Endothelial cell of umbilical vein (primary cell): ENCODE results near the gene PHACTR1. TPM values are rescaled to one million over a fixed set of nuclear protein-coding genes. Genes with fewer than 3 reads are reported as not detected.

Source experiments
- BruUV-seq: library from RNA; stranded (reverse); fragments of 400-500 nt; replicated peaks from 2 replicates; lab custom pipeline; 2021; lab: Mats Ljungman, UMichigan
- CTCF ChIA-PET: fragments of 300-600, 350-600 bp; sonication (Branson Sonifier 250); formaldehyde crosslinking; loops from one replicate; lab custom pipeline; 2021; ENCODE audit warnings: antibody characterized with exemption, inconsistent platforms; lab: Charles Lee
- POLR2A ChIA-PET: fragments of 300-600, 350-600 bp; sonication (Branson Sonifier 250); formaldehyde crosslinking; loops from one replicate; lab custom pipeline; 2021; ENCODE audit warnings: antibody characterized with exemption, inconsistent platforms; lab: Charles Lee
- DNase-seq: peaks from one replicate; pipeline ENCODE4 v3.0.0-alpha.2; 2011; ENCODE audit warnings: low read depth, low spot score
- FAIRE-seq: peaks from 2 replicates; lab custom pipeline; 2011; peaks lifted over from hg19 to GRCh38; lab: Jason Lieb, UNC
- H2AFZ ChIP-seq: 2 replicates; pipeline ENCODE4 v1.6.0; 2012; ENCODE audit warnings: low read depth, low read length, control low read depth, inconsistent platforms
- H3K27ac ChIP-seq: 2 replicates; pipeline ENCODE4 v1.5.1; 2011; ENCODE audit warnings: low read depth, mild to moderate bottlenecking, control low read depth, low read length, moderate library complexity; ENCODE audit not compliant: insufficient read depth
- H3K27me3 ChIP-seq, 2 experiments: 2 replicates each; pipeline versions ENCODE4 v1.6.0 to v1.6.1; 2011; ENCODE audit warnings: low read length in 2 of 2, mixed read lengths in 1 of 2; ENCODE audit not compliant: control insufficient read depth in 2 of 2, insufficient read depth in 2 of 2
- H3K36me3 ChIP-seq, 2 experiments: 2 replicates in 1 of 2; 3 replicates in 1 of 2; pipeline ENCODE4 v1.5.1; 2011; ENCODE audit warnings: low read length in 2 of 2, mild to moderate bottlenecking in 1 of 2, moderate library complexity in 1 of 2; ENCODE audit not compliant: control insufficient read depth in 2 of 2, insufficient read depth in 2 of 2; ENCODE audit errors: extremely low read depth in 1 of 2
- H3K4me1 ChIP-seq: 3 replicates; pipeline ENCODE4 v1.5.1; 2011; ENCODE audit warnings: mild to moderate bottlenecking, low read length; ENCODE audit not compliant: control insufficient read depth, insufficient read depth; ENCODE audit errors: extremely low read depth
- H3K4me2 ChIP-seq: 2 replicates; pipeline ENCODE4 v1.6.1; 2011; ENCODE audit warnings: low read length, control low read depth, mixed read lengths; ENCODE audit not compliant: insufficient read depth
- H3K4me3 ChIP-seq, 3 experiments: fragments of 200-600 bp in 1 of 3; sonication (generic), shearing (Covaris generic) in 1 of 3; replicated peaks in 1 of 3; 2 replicates each; pipeline ENCODE4 v1.5.1; 2011 to 2016; ENCODE audit warnings: control low read depth in 3 of 3, low read length in 3 of 3, mild to moderate bottlenecking in 2 of 3, inconsistent platforms in 1 of 3, low read depth in 1 of 3, moderate library complexity in 1 of 3; ENCODE audit not compliant: insufficient read depth in 1 of 3
- H3K79me2 ChIP-seq: 2 replicates; pipeline ENCODE4 v1.6.0; 2012; ENCODE audit warnings: low read length, inconsistent platforms; ENCODE audit not compliant: control insufficient read depth, insufficient read depth
- H3K9ac ChIP-seq: replicated peaks from 2 replicates; pipeline ENCODE3; 2011; ENCODE audit warnings: low read length, control low read depth; ENCODE audit not compliant: insufficient read depth; ENCODE audit errors: extremely low read depth
- H3K9me1 ChIP-seq: replicated peaks from 3 replicates; pipeline ENCODE4 v1.6.0; 2011; ENCODE audit warnings: mild to moderate bottlenecking, low read length; ENCODE audit not compliant: control insufficient read depth, insufficient read depth; ENCODE audit errors: extremely low read depth
- H3K9me3 ChIP-seq: replicated peaks from 2 replicates; pipeline ENCODE4 v1.5.1; 2012; ENCODE audit warnings: low read length, inconsistent platforms; ENCODE audit not compliant: control insufficient read depth, insufficient read depth
- H4K20me1 ChIP-seq: replicated peaks from 2 replicates; pipeline ENCODE3; 2011; ENCODE audit warnings: mild to moderate bottlenecking, low read length; ENCODE audit not compliant: control insufficient read depth, insufficient read depth; ENCODE audit errors: extremely low read depth
- CTCF ChIP-seq, 2 donors: IDR thresholded peaks; 1 replicate in 1 of 2; 2 replicates in 1 of 2; pipeline ENCODE4 v1.5.1; 2011; ENCODE audit warnings: low read length in 2 of 2, mild to moderate bottlenecking in 2 of 2, moderate library complexity in 2 of 2, control low read depth in 1 of 2, inconsistent platforms in 1 of 2, low read depth in 1 of 2; ENCODE audit not compliant: insufficient read depth in 1 of 2; ENCODE audit errors: extremely low read depth in 1 of 2
- EZH2 ChIP-seq: IDR thresholded peaks from 2 replicates; pipeline ENCODE4 v1.6.1; 2012; ENCODE audit warnings: borderline replicate concordance, low read depth, mild to moderate bottlenecking, moderate library complexity, low read length, inconsistent platforms; ENCODE audit not compliant: severe bottlenecking
- FOS ChIP-seq: IDR thresholded peaks from 2 replicates; pipeline ENCODE4 v1.6.1; 2011; ENCODE audit warnings: mild to moderate bottlenecking, low read length, moderate library complexity, borderline replicate concordance; ENCODE audit not compliant: insufficient read depth
- GATA2 ChIP-seq: IDR thresholded peaks from 2 replicates; pipeline ENCODE4 v1.7.0; 2011; ENCODE audit warnings: low read depth, mild to moderate bottlenecking, moderate library complexity, mixed read lengths, low read length; ENCODE audit not compliant: insufficient read length, insufficient read depth
- JUN ChIP-seq: IDR thresholded peaks from 2 replicates; pipeline ENCODE4 v1.6.1; 2011; ENCODE audit warnings: borderline replicate concordance, low read depth; ENCODE audit not compliant: insufficient read length, insufficient read depth
- MAX ChIP-seq: IDR thresholded peaks from 2 replicates; pipeline ENCODE4 v1.6.1; 2011; ENCODE audit not compliant: insufficient read depth, insufficient read length
- MYC ChIP-seq: IDR thresholded peaks from one replicate; pipeline ENCODE4 v1.6.1; 2011; ENCODE audit warnings: mild to moderate bottlenecking, low read depth, low read length
- POLR2A ChIP-seq: IDR thresholded peaks from 2 replicates; pipeline ENCODE4 v1.6.1; 2012; ENCODE audit warnings: low read depth, mild to moderate bottlenecking, control low read depth, low read length
- POLR2AphosphoS5 ChIP-seq: IDR thresholded peaks from 2 replicates; pipeline ENCODE4 v1.6.1; 2012; ENCODE audit warnings: low read depth, mild to moderate bottlenecking, control low read depth, low read length, moderate library complexity; ENCODE audit not compliant: insufficient read depth
- dilution Hi-C: fragments of 300-500 bp; cut with MboI; formaldehyde crosslinking; loops from one replicate; pipeline ENCODE4 v1.15.0; 2019; ENCODE audit warnings: low sequenced_read_pairs; ENCODE audit not compliant: extremely low pct_ligation_motif_present
- intact Hi-C: fragments of 100-400 bp; cut with micrococcal nuclease; formaldehyde crosslinking; loops from one replicate; pipeline ENCODE4 v1.10.0; 2022
- polyA plus RNA-seq, 4 experiments: library from polyadenylated mRNA; depleted of rRNA in 3 of 4; stranded (reverse) in 3 of 4; unstranded in 1 of 4; fragments of >200 nt; gene quantifications; 2 replicates each; pipeline versions ENCODE4 v1.2.1 to v1.2.3, GENCODE V29; 2011 to 2012; ENCODE audit warnings: missing spikeins in 1 of 4
- total RNA-seq: library from RNA; stranded (reverse); gene quantifications from 2 replicates; pipeline ENCODE4 v1.2.3, GENCODE V29; 2021

The PHACTR1 gene
- total and polyA plus RNA-seq, 2 donors (not counting 3 experiments of a cell fraction or from before 2014, with no cell fraction given) = 2.4 to 23.2 TPM

- no peaks in the 10 kb centered on the region for H3K4me1 ChIP-seq
- no peak overlapping the region for H3K4me2 ChIP-seq
- ChIA-PET POLR2A (no interaction called here), CTCF (no interaction called here)
- intact Hi-C loops = no loop called here
- H3K9ac ChIP-seq = no peak overlapping the region
- peaks cover 0 to 5% of the 10 kb centered on the region in 2 experiments for H3K27me3 ChIP-seq
- FAIRE-seq (no peak), DNase-seq (no peak)
- TF ChIP-seq MAX (no peak), GATA2 (no peak), MYC (no peak), EZH2 (no peak), POLR2A (no peak), FOS (no peak), JUN (no peak), POLR2AphosphoS5 (no peak), CTCF (IDR thresholded peaks at IDR 0.05; ENCODE audit: extremely low read depth in 1 of 2, insufficient read depth in 1 of 2, low read depth in 1 of 2, low read length in 2 of 2) (no peak)
- no TSS peak for BruUV-seq
- H4K20me1 ChIP-seq = no peaks in the 10 kb centered on the region
- H2AFZ ChIP-seq = no peak overlapping the region
- no peaks in the 10 kb centered on the region for H3K9me1 ChIP-seq
- H3K9me3 ChIP-seq = no peaks in the 10 kb centered on the region
- no peaks in the 10 kb centered on the region for H3K36me3 ChIP-seq
- no peaks in the 10 kb centered on the region for H3K79me2 ChIP-seq
- H3K4me3 ChIP-seq = no peak overlapping the region
- H3K27ac ChIP-seq = no peak overlapping the region
- dilution Hi-C loops = no loop called here
These were observed 2.5 kb upstream of the PHACTR1 start for GRCh38 chr6:12714022-12714421.
